GM12878 (cell line): ENCODE data around the gene PITPNM1. TPM values are rescaled to one million over a fixed set of nuclear protein-coding genes. Genes with fewer than 3 reads are reported as not detected.

Source experiments
- ATAC-seq: fragments of 200-7000 bp; cut with Tn5 transposase; 3 replicates; pipeline ENCODE4 v1.9.1; 2020; ENCODE audit warnings: mild to moderate bottlenecking, moderate library complexity
- BruUV-seq: library from RNA; stranded (reverse); fragments of 400-500 nt; replicated peaks from 2 replicates; lab custom pipeline; 2021; lab: Mats Ljungman, UMichigan
- CTCF ChIA-PET: fragments of 300-600 bp; sonication (Branson Sonifier 250); formaldehyde crosslinking; extraction: SDS; loops from one replicate; lab custom pipeline; 2021; ENCODE audit warnings: inconsistent platforms; lab: Yijun Ruan, JAX
- POLR2A ChIA-PET: fragments of 350-600 bp; formaldehyde crosslinking; extraction: SDS; loops from one replicate; lab custom pipeline; 2021; ENCODE audit warnings: inconsistent platforms; lab: Charles Lee
- RAD21 ChIA-PET: fragments of 300-600 bp; sonication (Branson Sonifier 250); formaldehyde crosslinking; loops from one replicate; lab custom pipeline; 2023; ENCODE audit warnings: antibody characterized with exemption; ENCODE audit not compliant: unreplicated experiment; lab: Charles Lee
- SMC1A ChIA-PET: fragments of 300-600 bp; sonication (Branson Sonifier 250); formaldehyde crosslinking; loops from one replicate; lab custom pipeline; 2023; ENCODE audit not compliant: unreplicated experiment, uncharacterized antibody; lab: Charles Lee
- DNase-seq: peaks from one replicate; pipeline ENCODE4 v3.0.0-alpha.2; 2011; ENCODE audit warnings: low read depth, low spot score
- FAIRE-seq: peaks from 3 replicates; lab custom pipeline; 2011; peaks lifted over from hg19 to GRCh38; lab: Jason Lieb, UNC
- H2AFZ ChIP-seq: 2 replicates; pipeline ENCODE4 v1.6.0; 2011; ENCODE audit warnings: low read depth, low read length, control low read depth; ENCODE audit not compliant: control insufficient read depth
- H3K27ac ChIP-seq: 2 replicates; pipeline ENCODE4 v1.5.1; 2011; ENCODE audit warnings: control low read depth; ENCODE audit not compliant: control insufficient read depth, insufficient read depth
- H3K27me3 ChIP-seq, 2 experiments: replicated peaks in 1 of 2; 2 replicates each; pipeline versions ENCODE4 v1.6.0 to v1.6.1; 2011; ENCODE audit warnings: low read length in 1 of 2; ENCODE audit not compliant: control insufficient read depth in 2 of 2, insufficient read depth in 2 of 2
- H3K36me3 ChIP-seq, 2 experiments: 2 replicates each; pipeline ENCODE4 v1.5.1; 2011; ENCODE audit warnings: low read length in 1 of 2; ENCODE audit not compliant: control insufficient read depth in 2 of 2, insufficient read depth in 2 of 2
- H3K4me1 ChIP-seq: 2 replicates; pipeline ENCODE4 v1.6.1; 2011; ENCODE audit warnings: mild to moderate bottlenecking, low read length, moderate library complexity, mixed read lengths; ENCODE audit not compliant: control insufficient read depth, insufficient read depth
- H3K4me2 ChIP-seq: 2 replicates; pipeline ENCODE4 v1.6.0; 2011; ENCODE audit warnings: control low read depth; ENCODE audit not compliant: control insufficient read depth, insufficient read depth
- H3K4me3 ChIP-seq: fragments of 200-600 bp; sonication (generic); 2 replicates; pipeline ENCODE4 v1.5.1; 2016
- H3K79me2 ChIP-seq: 2 replicates; pipeline ENCODE4 v1.6.0; 2011; ENCODE audit warnings: low read length; ENCODE audit not compliant: control insufficient read depth, insufficient read depth
- H3K9ac ChIP-seq: 2 replicates; pipeline ENCODE4 v1.8.0; 2011; ENCODE audit warnings: low read length, control low read depth, mixed read lengths; ENCODE audit not compliant: control insufficient read depth, insufficient read depth
- H3K9me3 ChIP-seq: replicated peaks from 3 replicates; pipeline ENCODE4 v1.5.1; 2011; ENCODE audit warnings: mild to moderate bottlenecking, low read length; ENCODE audit not compliant: control insufficient read depth, insufficient read depth
- H4K20me1 ChIP-seq: 2 replicates; pipeline ENCODE4 v1.6.0; 2011; ENCODE audit not compliant: control insufficient read depth, insufficient read depth
- BRCA1 ChIP-seq: IDR thresholded peaks from 2 replicates; pipeline ENCODE4 v1.6.1; 2011; ENCODE audit warnings: low read depth, low read length, improper control_type of control experiment
- CHD1 ChIP-seq: IDR thresholded peaks from 2 replicates; pipeline ENCODE4 v1.6.1; 2012; ENCODE audit warnings: low read depth, low read length, improper control_type of control experiment
- CTCF ChIP-seq, 3 experiments: IDR thresholded peaks in 2 of 3; conservative IDR thresholded peaks in 1 of 3; 2 replicates each; pipeline ENCODE4 v1.5.1; 2011; ENCODE audit warnings: low read depth in 3 of 3, low read length in 3 of 3, mild to moderate bottlenecking in 3 of 3, control low read depth in 2 of 3, moderate library complexity in 2 of 3, inconsistent platforms in 1 of 3, mixed read lengths in 1 of 3; ENCODE audit not compliant: control insufficient read depth in 2 of 3, insufficient read depth in 1 of 3; ENCODE audit errors: extremely low read depth in 1 of 3
- FOXK2 ChIP-seq: fragments of 450-650 bp; IDR thresholded peaks from 2 replicates; pipeline ENCODE4 v1.6.1; 2017; ENCODE audit warnings: mild to moderate bottlenecking, moderate library complexity
- NR2F1 ChIP-seq: fragments of 450-650 bp; conservative IDR thresholded peaks from 2 replicates; pipeline ENCODE4 v1.6.1; 2017; ENCODE audit warnings: mild to moderate bottlenecking
- POLR2AphosphoS2 ChIP-seq: IDR thresholded peaks from 2 replicates; pipeline ENCODE4 v1.6.1; 2011; ENCODE audit warnings: low read depth, mild to moderate bottlenecking, low read length, improper control_type of control experiment, moderate library complexity
- RCOR1 ChIP-seq: conservative IDR thresholded peaks from 2 replicates; pipeline ENCODE4 v1.6.1; 2012; ENCODE audit warnings: low read depth, low read length, improper control_type of control experiment
- SREBF1 ChIP-seq: IDR thresholded peaks from 2 replicates; pipeline ENCODE4 v1.6.1; 2012; ENCODE audit warnings: mild to moderate bottlenecking, low read length
- STAT1 ChIP-seq: fragments of 450-650 bp; conservative IDR thresholded peaks from 2 replicates; pipeline ENCODE4 v1.6.1; 2014; ENCODE audit warnings: antibody characterized with exemption, mild to moderate bottlenecking
- ZBTB11 ChIP-seq: fragments of 450-650 bp; formaldehyde crosslinking; IDR thresholded peaks from 2 replicates; pipeline ENCODE4 v1.5.0; 2022; ENCODE audit warnings: mild to moderate bottlenecking, missing genetic modification characterization
- ZSCAN29 ChIP-seq: fragments of 450-650 bp; IDR thresholded peaks from 2 replicates; pipeline ENCODE4 v1.6.1; 2017; ENCODE audit warnings: mild to moderate bottlenecking, moderate library complexity
- WGBS: methylation state at CpG from one replicate; pipeline ENCODE4 v1.1.6; 2016; ENCODE audit warnings: low lambda C conversion rate; ENCODE audit not compliant: insufficient replicate concordance, insufficient coverage; ENCODE audit errors: missing lambda C conversion rate; 5-methylcytosine and 5-hydroxymethylcytosine counted together
- in situ Hi-C: fragments of 300-500 bp; cut with MboI; formaldehyde crosslinking; loops from 9 replicates; pipeline ENCODE4 v1.14.3; 2018; ENCODE audit warnings: mixed read lengths
- intact Hi-C: fragments of 100-400 bp; cut with micrococcal nuclease; formaldehyde crosslinking; loops from one replicate; pipeline ENCODE4 v1.14.2; 2022; ENCODE audit not compliant: unreplicated experiment
- polyA plus RNA-seq, 11 experiments: library from polyadenylated mRNA; depleted of rRNA in 4 of 11; unstranded in 6 of 11; stranded (reverse) in 5 of 11; fragments of >200 nt; fragmentation: Nextera tagmentation in 4 of 11; fragmentation: Illumina TruSeq in 1 of 11; extraction: Ambion mirVana in 4 of 11; extraction: Trizol in 1 of 11; gene quantifications; 1 replicate in 1 of 11; 2 replicates in 10 of 11; pipeline versions ENCODE4 v1.2.1 to v1.2.3, GENCODE V29; 2011 to 2016; ENCODE audit warnings: inconsistent platforms in 2 of 11, missing spikeins in 2 of 11, low read depth in 1 of 11
- total RNA-seq, 4 experiments: library from RNA; depleted of rRNA in 3 of 4; stranded (reverse); fragments of >200 nt in 3 of 4; fragmentation: Illumina TruSeq in 1 of 4; extraction: Trizol in 1 of 4; gene quantifications; 2 replicates each; pipeline versions ENCODE4 v1.2.1 to v1.2.3, GENCODE V29; 2013 to 2021

Gene PITPNM1
- total and polyA plus RNA-seq, 10 of the 15 experiments (the other 5 are each of a cell fraction or from before 2014, with no cell fraction given), result 0.11 to 56.8 (median 16.5) TPM

GRCh38 chr11:67500831-67501715, 4.1 kb downstream of the PITPNM1 start (continued):
- TF ChIP-seq ZBTB11 (CRISPR knock-in tag) (no peak), SREBF1 (no peak), NR2F1 (no peak)

GRCh38 chr11:67500484-67500821, 4.7 kb downstream of the PITPNM1 start:
- BruUV-seq, result no TSS peak
- SMC1A ChIA-PET, result no interaction called here

More at GRCh38 chr11:67500484-67500821, 4.7 kb downstream of the PITPNM1 start:
- ChIA-PET RAD21 (no interaction called here), CTCF (interaction anchor here (0.6 to 1.1 kb wide), 2 partner anchors 99 to 129 kb away, joined by 3 to 4 read pairs; partner anchors contain the start of gene PPP1CA), POLR2A (interaction anchor here (0.9 to 1.0 kb wide), 2 partner anchors 12 to 18 kb away, joined by 3 read pairs; partner anchors contain the start of gene AIP)
- 100% methylated on average over 1 of the region's 1 CpG for WGBS
- H2AFZ ChIP-seq, result no peak overlapping the region
- H3K4me3 ChIP-seq, result no peak overlapping the region
- H3K36me3 ChIP-seq, result peaks cover 0 to 8% of the 10 kb centered on the region in 2 experiments; a peak in 3 of 4 replicates
- in situ Hi-C loops, result no loop called here
- H4K20me1 ChIP-seq, result no peaks in the 10 kb centered on the region
- H3K27me3 ChIP-seq, result no peaks in the 10 kb centered on the region
- no peak overlapping the region for H3K9ac ChIP-seq
- peaks cover 5% of the 10 kb centered on the region for H3K4me1 ChIP-seq
- FAIRE-seq, result no peak
- intact Hi-C loops, result no loop called here
- TF ChIP-seq CHD1, result no peak
- no peak for TF ChIP-seq CTCF (IDR thresholded peaks at IDR 0.05 in 2 of 3, conservative IDR thresholded peaks at IDR 0.05 in 1 of 3; ENCODE audit: control insufficient read depth in 2 of 3, extremely low read depth in 1 of 3, insufficient read depth in 1 of 3, low read depth in 3 of 3, low read length in 3 of 3)
- TF ChIP-seq ZSCAN29, result no peak
- no peak for TF ChIP-seq STAT1
- no peak for TF ChIP-seq FOXK2
- no peak for TF ChIP-seq BRCA1
- TF ChIP-seq RCOR1, result no peak
- TF ChIP-seq POLR2AphosphoS2, result no peak
- H3K27ac ChIP-seq, result no peak overlapping the region
- no peaks in the 10 kb centered on the region for H3K9me3 ChIP-seq
- H3K79me2 ChIP-seq, result peaks cover 9% of the 10 kb centered on the region
- DNase-seq, result no peak
- no peak overlapping the region for H3K4me2 ChIP-seq
- ATAC-seq, result no peak
